Pancreas (tissue), 10 donors: ENCODE results near the gene SNN. TPM values are rescaled to one million over a fixed set of nuclear protein-coding genes. Genes with fewer than 3 reads are reported as not detected.

Experiments
- ATAC-seq, 4 donors: fragments of 200-7000 bp; cut with Tn5 transposase; one replicate each; pipeline versions ENCODE4 v1.8.0 to v1.9.1; 2020; ENCODE audit warnings: mild to moderate bottlenecking in 4 of 4, moderate library complexity in 4 of 4
- DNase-seq, 6 donors: peaks; one replicate each; pipeline ENCODE4 v3.0.0-alpha.2; 2020
- FAIRE-seq: peaks from 2 replicates; lab custom pipeline; 2012; peaks lifted over from hg19 to GRCh38; lab: Jason Lieb, UNC
- H3K27ac ChIP-seq, 4 donors: fragments of 200-600 bp; sonication (generic); 1 replicate in 3 of 4; 2 replicates in 1 of 4; pipeline versions ENCODE4 v1.5.0 to v1.8.0; 2020
- H3K27me3 ChIP-seq, 4 donors: fragments of 200-600 bp; one replicate each; pipeline ENCODE4 v1.8.0; 2021
- H3K36me3 ChIP-seq, 3 donors: fragments of 200-600 bp; sonication (generic) in 1 of 3; one replicate each; pipeline versions ENCODE4 v1.5.0 to v1.8.0; 2020 to 2021
- H3K4me1 ChIP-seq, 3 donors: fragments of 200-600 bp; one replicate each; pipeline ENCODE4 v1.8.0; 2021
- H3K4me3 ChIP-seq, 4 donors: fragments of 200-600 bp; sonication (generic) in 2 of 4; one replicate each; pipeline versions ENCODE4 v1.5.0 to v1.8.0; 2020 to 2021
- H3K9me3 ChIP-seq, 4 donors: fragments of 200-600 bp; one replicate each; pipeline ENCODE4 v1.8.0; 2021
- WGBS, 2 donors: extraction: QIAGEN DNeasy Blood & Tissue Kit; methylation state at CpG; one replicate each; pipeline ENCODE4 v1.1.7; 2013; 5-methylcytosine and 5-hydroxymethylcytosine counted together
- intact Hi-C, 3 donors: fragments of 100-400 bp; cut with DNase I; formaldehyde crosslinking; loops; one replicate each; pipeline versions ENCODE4 v1.11.1 to v1.14.2; 2022
- polyA plus RNA-seq, 2 donors: library from polyadenylated mRNA; stranded (reverse); fragments of 200-250 nt; gene quantifications; one replicate each; pipeline ENCODE4 v1.2.3, GENCODE V29; 2013
- total RNA-seq, 6 donors: library from RNA; stranded (reverse); fragmentation: NEBNext Ultra II Directional in 4 of 6; extraction: Animal tissue kit (Norgen Biotek cat#: 25700) in 4 of 6; gene quantifications; one replicate each; pipeline versions ENCODE4 v1.2.1 to v1.2.4, GENCODE V29; 2021 to 2023
- TF ChIP-seq, protein P1 (sequence below), 4 donors: fragments of 200-600 bp; sonication (generic) in 3 of 4; IDR thresholded peaks; one replicate each; pipeline versions ENCODE4 v1.5.0 to v1.8.0; 2021; ENCODE audit warnings: antibody characterized with exemption in 4 of 4
- donor health status: healthy with polysubstance abuse.
- donor health status: DM: no; HTN: no; CAD: no; lungs with moderate emphysema.
- donor health status: DM: no; HTN: no; CAD: no.
- donor health status: control.
- donor health status: control.
- donor health status: Bipolar disorder and iron deficiency.
- donor health status: DM: yes; HTN: yes; CAD: no.
- donor health status: DM: no; HTN: no; CAD: no.
- donor health status: DM: no; HTN: no; CAD: no.
- donor health status: DM: yes; HTN: yes; CAD: no.

The SNN gene
- total and polyA plus RNA-seq, 8 donors: 3.9 to 10.6 (median 4.5) TPM

GRCh38 chr16:11626657-11627291 is 41.5 kb upstream of the SNN start:
- no peak overlapping the region for H3K4me3 ChIP-seq
- no peaks in the 10 kb centered on the region for H3K9me3 ChIP-seq
- FAIRE-seq: no peak
- 84 to 92% methylated on average over 16 of the region's 16 CpGs for WGBS, 2 donors
- H3K27me3 ChIP-seq: no peaks in the 10 kb centered on the region
- intact Hi-C loops: no loop called here
- no peak for ATAC-seq
- H3K36me3 ChIP-seq: no peaks in the 10 kb centered on the region
- H3K4me1 ChIP-seq: peaks cover 0 to 6% (median 4%) of the 10 kb centered on the region in 3 donors
- no peak for DNase-seq
- H3K27ac ChIP-seq: no peak overlapping the region
- TF ChIP-seq, protein P1, sequence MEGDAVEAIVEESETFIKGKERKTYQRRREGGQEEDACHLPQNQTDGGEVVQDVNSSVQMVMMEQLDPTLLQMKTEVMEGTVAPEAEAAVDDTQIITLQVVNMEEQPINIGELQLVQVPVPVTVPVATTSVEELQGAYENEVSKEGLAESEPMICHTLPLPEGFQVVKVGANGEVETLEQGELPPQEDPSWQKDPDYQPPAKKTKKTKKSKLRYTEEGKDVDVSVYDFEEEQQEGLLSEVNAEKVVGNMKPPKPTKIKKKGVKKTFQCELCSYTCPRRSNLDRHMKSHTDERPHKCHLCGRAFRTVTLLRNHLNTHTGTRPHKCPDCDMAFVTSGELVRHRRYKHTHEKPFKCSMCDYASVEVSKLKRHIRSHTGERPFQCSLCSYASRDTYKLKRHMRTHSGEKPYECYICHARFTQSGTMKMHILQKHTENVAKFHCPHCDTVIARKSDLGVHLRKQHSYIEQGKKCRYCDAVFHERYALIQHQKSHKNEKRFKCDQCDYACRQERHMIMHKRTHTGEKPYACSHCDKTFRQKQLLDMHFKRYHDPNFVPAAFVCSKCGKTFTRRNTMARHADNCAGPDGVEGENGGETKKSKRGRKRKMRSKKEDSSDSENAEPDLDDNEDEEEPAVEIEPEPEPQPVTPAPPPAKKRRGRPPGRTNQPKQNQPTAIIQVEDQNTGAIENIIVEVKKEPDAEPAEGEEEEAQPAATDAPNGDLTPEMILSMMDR (IDR thresholded peaks at IDR 0.05): no peak

DNA sequence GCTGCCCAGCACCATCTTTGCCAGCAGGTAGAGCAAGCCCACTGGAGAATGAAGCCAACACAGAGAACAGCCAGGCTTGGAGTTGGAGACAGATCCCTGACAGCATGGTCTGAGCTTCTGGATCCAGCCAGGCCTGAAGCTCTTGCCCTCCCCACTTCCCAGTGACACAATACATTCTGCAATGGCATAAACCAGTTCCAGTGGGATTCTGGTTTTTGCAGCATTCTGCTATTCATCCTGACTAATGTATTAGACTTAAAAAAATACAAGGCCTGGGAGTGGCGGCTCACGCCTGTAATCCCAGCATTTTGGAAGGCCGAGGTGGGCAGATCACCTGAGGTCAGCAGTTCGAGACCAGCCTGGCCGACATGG is 41.0 kb upstream of the SNN start:
- Histone ChIP-seq H3K9me3 (no peaks in the 10 kb centered on the region), H3K4me1 (peaks cover 0 to 6% (median 4%) of the 10 kb centered on the region in 3 donors), H3K27me3 (no peaks in the 10 kb centered on the region), H3K4me3 (no peak overlapping the region), H3K36me3 (no peaks in the 10 kb centered on the region), H3K27ac (no peak overlapping the region)
- DNase-seq (no peak), ATAC-seq (no peak), FAIRE-seq (no peak)
- TF ChIP-seq, protein P1 (IDR thresholded peaks at IDR 0.05): no peak
- whole genome bisulfite sequencing, 2 donors: 73 to 87% methylated on average over 5 of the region's 5 CpGs
- intact Hi-C loops: no loop called here

- TF ChIP-seq, protein P1 (IDR thresholded peaks at IDR 0.05): no peak
Measured at GRCh38 chr16:11627822-11628457, 40.3 kb upstream of the SNN start.

DNA sequence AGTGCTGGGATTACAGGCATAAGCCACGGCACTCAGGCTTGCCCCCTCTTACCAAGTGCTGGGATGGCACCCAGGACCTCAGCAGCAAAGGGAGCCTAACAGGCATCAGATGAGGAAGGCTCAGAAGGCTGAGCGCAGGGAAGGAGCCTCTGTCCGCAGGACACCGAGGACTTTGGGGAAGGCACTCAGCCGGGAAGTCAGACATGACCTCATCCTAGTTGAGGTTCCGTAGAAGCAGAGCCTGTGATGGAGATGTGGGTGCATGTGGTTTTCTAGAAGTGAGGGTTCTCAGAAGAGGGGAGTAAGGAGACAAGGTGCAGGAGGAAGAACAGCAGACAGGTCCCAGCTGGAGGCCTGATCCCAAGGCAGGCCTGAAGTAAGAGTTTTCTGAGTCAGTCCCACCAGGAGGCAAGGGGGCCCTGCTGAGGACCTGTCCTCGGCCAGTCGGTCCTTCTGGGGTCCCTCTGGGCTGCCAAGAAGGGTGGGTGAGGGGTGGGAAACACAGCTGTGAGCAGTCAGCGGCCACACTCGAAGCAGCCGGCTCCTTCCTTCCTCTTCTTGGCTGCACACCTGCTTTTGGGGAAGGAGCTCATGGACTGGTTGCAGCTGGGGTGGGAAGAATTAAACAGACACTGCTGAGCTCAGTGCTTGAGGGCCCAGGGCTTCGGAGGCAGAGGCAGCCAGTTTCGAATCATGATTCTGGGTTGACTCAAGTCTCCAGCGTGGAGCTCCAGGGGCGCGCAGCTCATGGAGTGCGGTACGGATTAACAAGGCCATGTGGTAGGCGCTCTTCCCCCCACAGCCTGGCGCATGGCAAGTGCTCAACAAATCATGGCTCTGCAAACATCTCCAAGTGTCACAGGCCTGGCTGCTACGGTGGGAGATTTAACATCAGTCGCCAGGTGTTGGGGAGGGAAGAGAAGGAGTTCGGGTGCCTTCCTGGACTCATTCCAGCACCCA is 38.9 kb upstream of the SNN start:
- H3K36me3 ChIP-seq: no peaks in the 10 kb centered on the region
- peak overlapping the region in 2 of 4 donors; percentile 54 to 56 for H3K27ac ChIP-seq
- DNase-seq (peak in 4 of 6 donors; percentile 55 to 73 (median 56)), ATAC-seq (peak; percentile 38 to 80 (median 54)), FAIRE-seq (no peak)
- intact Hi-C loops: no loop called here
- H3K9me3 ChIP-seq: no peaks in the 10 kb centered on the region
- 46 to 54% methylated on average over 22 to 23 of the region's 23 CpGs for WGBS, 2 donors
- H3K27me3 ChIP-seq: no peaks in the 10 kb centered on the region
- no peak overlapping the region for H3K4me3 ChIP-seq
- TF ChIP-seq, protein P1 (IDR thresholded peaks at IDR 0.05): no peak
- H3K4me1 ChIP-seq: peaks cover 0 to 9% (median 4%) of the 10 kb centered on the region in 3 donors

More at GRCh38 chr16:11627822-11628457, 40.3 kb upstream of the SNN start:
- no peaks in the 10 kb centered on the region for H3K27me3 ChIP-seq
- 73 to 77% methylated on average over 15 of the region's 15 CpGs for WGBS, 2 donors
- no peak overlapping the region for H3K27ac ChIP-seq
- FAIRE-seq (no peak), ATAC-seq (no peak), DNase-seq (no peak)
- no peaks in the 10 kb centered on the region for H3K9me3 ChIP-seq
- intact Hi-C loops: no loop called here
- no peak overlapping the region for H3K4me3 ChIP-seq
- no peaks in the 10 kb centered on the region for H3K36me3 ChIP-seq
- H3K4me1 ChIP-seq: peaks cover 0 to 9% (median 4%) of the 10 kb centered on the region in 3 donors
